ENCODE data around the gene VMP1.
"Not testable (repeated sequence)": the region's sequence is repeated elsewhere in the genome, so short reads cannot be mapped to it uniquely, and the experiment has no call there.

- not testable (repeated sequence) for TF ChIP-seq POLR2A, CTCF (IDR thresholded peaks at IDR 0.05)
Observed at GRCh38 chr17:59790418-59790817, 83.0 kb downstream of the VMP1 start.
